ENCODE measurements around the gene ABCD1.

- TF ChIP-seq REST (IDR thresholded peaks at IDR 0.05; ENCODE audit: borderline replicate concordance) (no peak), EZH2 (IDR thresholded peaks at IDR 0.05; ENCODE audit: borderline replicate concordance, insufficient read depth, low read length, poor library complexity, severe bottlenecking) (no peak), CTCF (IDR thresholded peaks at IDR 0.05; ENCODE audit: poor library complexity, severe bottlenecking) (no peak), EP300 (conservative IDR thresholded peaks at IDR 0.05; ENCODE audit: poor library complexity, severe bottlenecking) (no peak), RAD21 (conservative IDR thresholded peaks at IDR 0.05) (no peak)
Observed at GRCh38 chrX:153697924-153698865, 26.5 kb upstream of the ABCD1 start.

All from neural cell (in vitro differentiated cells).